ENCODE measurements around the gene IPO9.

- TF ChIP-seq CTCF (IDR thresholded peaks at IDR 0.05 in 2 of 3, conservative IDR thresholded peaks at IDR 0.05 in 1 of 3; ENCODE audit: control insufficient read depth in 2 of 3, extremely low read depth in 1 of 3, insufficient read depth in 1 of 3, low read depth in 3 of 3, low read length in 3 of 3) (no peak), IKZF1 (conservative IDR thresholded peaks at IDR 0.05) (no peak), SRF (IDR thresholded peaks at IDR 0.05; ENCODE audit: low read depth in 2 of 2, low read length in 2 of 2) (no peak), BRCA1 (IDR thresholded peaks at IDR 0.05; ENCODE audit: low read depth, low read length) (no peak)
Observed at GRCh38 chr1:201816309-201816854, 12.6 kb upstream of the IPO9 start.

Data from GM12878 (cell line).